SU-DHL-6 (cell line): ENCODE data around the gene BAZ2A.
"Not testable (repeated sequence)": the region's sequence is repeated elsewhere in the genome, so short reads cannot be mapped to it uniquely, and the experiment has no call there.

Experiments used
- H2AFZ ChIP-seq: fragments of 200-600 bp; sonication (generic); 2 replicates; pipeline ENCODE4 v1.6.1; 2014; ENCODE audit warnings: low read depth, mild to moderate bottlenecking, moderate library complexity, mixed read lengths, antibody characterized with exemption, low read length; ENCODE audit not compliant: severe bottlenecking
- H3F3A ChIP-seq: fragments of 200-600 bp; shearing (Covaris generic); 2 replicates; pipeline ENCODE4 v1.6.0; 2016; ENCODE audit warnings: antibody characterized with exemption, mild to moderate bottlenecking; ENCODE audit not compliant: insufficient read depth
- H3K27ac ChIP-seq: fragments of 200-600 bp; sonication (generic); 2 replicates; pipeline ENCODE4 v1.5.1; 2016; ENCODE audit warnings: low read depth, mild to moderate bottlenecking, low read length, moderate library complexity, mixed read lengths
- H3K27me3 ChIP-seq: fragments of 200-600 bp; sonication (generic), shearing (Covaris generic); 2 replicates; pipeline ENCODE4 v1.6.0; 2014; ENCODE audit warnings: mild to moderate bottlenecking, low read length
- H3K36me3 ChIP-seq: fragments of 200-600 bp; sonication (generic); 2 replicates; pipeline ENCODE4 v1.6.1; 2014; ENCODE audit warnings: mild to moderate bottlenecking, low read length, mixed read lengths
- H3K4me2 ChIP-seq: fragments of 300-600, 200-600 bp; shearing (Covaris generic), sonication (generic); 2 replicates; pipeline ENCODE4 v1.6.0; 2014; ENCODE audit warnings: low read length, low read depth, mild to moderate bottlenecking; ENCODE audit not compliant: poor library complexity, severe bottlenecking
- H3K4me3 ChIP-seq: fragments of 200-600 bp; sonication (generic); 2 replicates; pipeline ENCODE4 v1.5.1; 2014; ENCODE audit warnings: antibody characterized with exemption, low read length, mild to moderate bottlenecking, mixed read lengths; ENCODE audit not compliant: insufficient read depth, poor library complexity, severe bottlenecking
- H3K79me2 ChIP-seq: fragments of 200-600 bp; sonication (generic); 2 replicates; pipeline ENCODE4 v1.6.1; 2014; ENCODE audit warnings: mild to moderate bottlenecking, low read length, moderate library complexity; ENCODE audit not compliant: insufficient read depth
- H3K9ac ChIP-seq: fragments of 200-600 bp; sonication (generic); 2 replicates; pipeline ENCODE4 v1.7.0; 2014; ENCODE audit warnings: mild to moderate bottlenecking, low read length
- H3K9me2 ChIP-seq: fragments of 200-600 bp; sonication (generic); replicated peaks from 2 replicates; pipeline ENCODE4 v1.6.1; 2014; ENCODE audit warnings: low read length; ENCODE audit not compliant: insufficient read depth
- H3K9me3 ChIP-seq: fragments of 200-600 bp; sonication (generic); 2 replicates; pipeline ENCODE4 v1.6.1; 2014; ENCODE audit warnings: low read length, mixed read lengths; ENCODE audit not compliant: insufficient read depth
- H4K20me1 ChIP-seq: fragments of 200-600 bp; sonication (generic); 2 replicates; pipeline ENCODE4 v1.6.1; 2014; ENCODE audit warnings: low read depth, mild to moderate bottlenecking, antibody characterized with exemption, low read length, moderate library complexity, mixed read lengths
- CTCF ChIP-seq: fragments of 200-600 bp; sonication (generic); IDR thresholded peaks from one replicate; pipeline ENCODE4 v1.5.1; 2017; ENCODE audit warnings: antibody characterized with exemption, mild to moderate bottlenecking, low read length, moderate library complexity; ENCODE audit not compliant: insufficient read depth, poor library complexity, severe bottlenecking
- EZH2phosphoT487 ChIP-seq: fragments of 200-600 bp; sonication (generic), shearing (Covaris generic); conservative IDR thresholded peaks from 2 replicates; pipeline ENCODE4 v1.6.1; 2018; ENCODE audit warnings: mild to moderate bottlenecking, antibody characterized with exemption, low read length, moderate library complexity, mixed read lengths

BAZ2A gene

GRCh38 chr12:56658921-56659320 lies 28.8 kb upstream of the BAZ2A start:
- Histone ChIP-seq H3K79me2 (no peaks in the 10 kb centered on the region), H4K20me1 (no peaks in the 10 kb centered on the region), H3K36me3 (peaks cover 10% of the 10 kb centered on the region), H3F3A (peaks cover 38% of the 10 kb centered on the region; the same call in 1 of the 2 replicates), H3K27ac (no peak overlapping the region), H3K4me2 (no peak overlapping the region), H3K27me3 (no peaks in the 10 kb centered on the region), H2AFZ (no peak overlapping the region), H3K4me3 (no peak overlapping the region), H3K9me3 (no peaks in the 10 kb centered on the region), H3K9ac (no peak overlapping the region), H3K9me2 (no peaks in the 10 kb centered on the region)
- no peak for TF ChIP-seq EZH2phosphoT487
- no peak for TF ChIP-seq CTCF

GRCh38 chr12:56657416-56658379 lies 27.6 kb upstream of the BAZ2A start:
- Histone ChIP-seq H3K27ac (no peak overlapping the region), H3K4me3 (no peak overlapping the region), H3K9ac (no peak overlapping the region), H4K20me1 (no peaks in the 10 kb centered on the region), H3K36me3 (no peaks in the 10 kb centered on the region), H3K27me3 (no peaks in the 10 kb centered on the region), H3K9me3 (peaks cover 5% of the 10 kb centered on the region; the same call in 1 of the 2 replicates), H3K9me2 (no peaks in the 10 kb centered on the region), H3F3A (peaks cover 28% of the 10 kb centered on the region; the same call in 1 of the 2 replicates), H3K79me2 (no peaks in the 10 kb centered on the region), H2AFZ (no peak overlapping the region), H3K4me2 (no peak overlapping the region)
- TF ChIP-seq CTCF (no peak), EZH2phosphoT487 (no peak)

GRCh38 chr12:56653781-56654180 lies 23.7 kb upstream of the BAZ2A start:
- not testable (repeated sequence) for H3K4me2 ChIP-seq, H3K4me3 ChIP-seq, H2AFZ ChIP-seq

GRCh38 chr12:56648023-56648422 lies 17.9 kb upstream of the BAZ2A start:
- H3F3A ChIP-seq, H3K27me3 ChIP-seq, H3K9me3 ChIP-seq, H3K27ac ChIP-seq, H3K9me2 ChIP-seq, H4K20me1 ChIP-seq, H3K4me2 ChIP-seq, H2AFZ ChIP-seq, H3K4me3 ChIP-seq, H3K9ac ChIP-seq: not testable (repeated sequence)
- Histone ChIP-seq H3K36me3 (peaks cover 10% of the 10 kb centered on the region), H3K79me2 (peaks cover 26% of the 10 kb centered on the region)

More at GRCh38 chr12:56653781-56654180, 23.7 kb upstream of the BAZ2A start:
- not testable (repeated sequence) for H3K36me3 ChIP-seq, H4K20me1 ChIP-seq, H3K9me2 ChIP-seq, H3K9ac ChIP-seq, H3K27me3 ChIP-seq, H3F3A ChIP-seq, H3K9me3 ChIP-seq, H3K27ac ChIP-seq, H3K79me2 ChIP-seq
